AG09309 (cell line): ENCODE measurements around the gene CAMSAP3.

Source experiments
- DNase-seq: peaks from one replicate; pipeline ENCODE4 v3.0.0-alpha.2; 2010; ENCODE audit warnings: low read depth
- H3K4me3 ChIP-seq: 2 replicates; pipeline ENCODE4 v1.5.1; 2011; ENCODE audit warnings: mild to moderate bottlenecking, low read depth, low read length, moderate library complexity; ENCODE audit not compliant: control insufficient read depth
- CTCF ChIP-seq: IDR thresholded peaks from 2 replicates; pipeline ENCODE4 v1.5.1; 2011; ENCODE audit warnings: mild to moderate bottlenecking, low read depth, low read length, inconsistent platforms; ENCODE audit not compliant: insufficient read depth, control insufficient read depth; ENCODE audit errors: missing control alignments

The CAMSAP3 gene

GRCh38 chr19:7657131-7657751 is 61.6 kb downstream of the CAMSAP3 start:
- TF ChIP-seq CTCF: no peak
- no peak overlapping the region for H3K4me3 ChIP-seq
- no peak for DNase-seq

- no peak overlapping the region for H3K4me3 ChIP-seq
- DNase-seq: no peak
- no peak for TF ChIP-seq CTCF
Measured at GRCh38 chr19:7658219-7658686, 62.6 kb downstream of the CAMSAP3 start.

- no peak for TF ChIP-seq CTCF
- H3K4me3 ChIP-seq: no peak overlapping the region
- DNase-seq: no peak
Measured at GRCh38 chr19:7661744-7662538, 66.3 kb downstream of the CAMSAP3 start.

GRCh38 chr19:7662657-7663056 is 67.0 kb downstream of the CAMSAP3 start:
- DNase-seq: no peak
- no peak for TF ChIP-seq CTCF
- no peak overlapping the region for H3K4me3 ChIP-seq

- no peak for TF ChIP-seq CTCF
- no peak for DNase-seq
- no peak overlapping the region for H3K4me3 ChIP-seq
Measured at GRCh38 chr19:7663706-7664105, 68.0 kb downstream of the CAMSAP3 start.

- no peak overlapping the region for H3K4me3 ChIP-seq
- no peak for TF ChIP-seq CTCF
- no peak for DNase-seq
Measured at GRCh38 chr19:7665076-7665475, 69.4 kb downstream of the CAMSAP3 start.
